Measurements from ENCODE around the gene CACNA1A.
A peak's percentile ranks its signal among the peaks of the same experiment; 100 is the strongest.
"Not testable (repeated sequence)": the region's sequence is repeated elsewhere in the genome, so short reads cannot be mapped to it uniquely, and the experiment has no call there.

The CACNA1A gene

GRCh38 chr19:13429563-13429962 lies 76.7 kb downstream of the CACNA1A start:
- no peak for DNase-seq (ENCODE audit: low read depth)
- no peak for TF ChIP-seq CTCF (IDR thresholded peaks at IDR 0.05; ENCODE audit: low read length, missing control alignments)

GRCh38 chr19:13428352-13428751 lies 77.9 kb downstream of the CACNA1A start:
- peak; percentile 69 for TF ChIP-seq CTCF (IDR thresholded peaks at IDR 0.05; ENCODE audit: low read length, missing control alignments)
- peak; percentile 38 for DNase-seq (ENCODE audit: low read depth)
- no peak overlapping the region for H3K4me3 ChIP-seq (replicated peaks; ENCODE audit: low read depth, low read length)

More at GRCh38 chr19:13429563-13429962, 76.7 kb downstream of the CACNA1A start:
- no peak overlapping the region for H3K4me3 ChIP-seq (replicated peaks; ENCODE audit: low read depth, low read length)

- no peak for DNase-seq (ENCODE audit: low read depth)
- no peak for TF ChIP-seq CTCF (IDR thresholded peaks at IDR 0.05; ENCODE audit: low read length, missing control alignments)
- H3K4me3 ChIP-seq (replicated peaks; ENCODE audit: low read depth, low read length) = no peak overlapping the region
These were observed 78.8 kb downstream of the CACNA1A start for GRCh38 chr19:13427273-13428051.

DNA sequence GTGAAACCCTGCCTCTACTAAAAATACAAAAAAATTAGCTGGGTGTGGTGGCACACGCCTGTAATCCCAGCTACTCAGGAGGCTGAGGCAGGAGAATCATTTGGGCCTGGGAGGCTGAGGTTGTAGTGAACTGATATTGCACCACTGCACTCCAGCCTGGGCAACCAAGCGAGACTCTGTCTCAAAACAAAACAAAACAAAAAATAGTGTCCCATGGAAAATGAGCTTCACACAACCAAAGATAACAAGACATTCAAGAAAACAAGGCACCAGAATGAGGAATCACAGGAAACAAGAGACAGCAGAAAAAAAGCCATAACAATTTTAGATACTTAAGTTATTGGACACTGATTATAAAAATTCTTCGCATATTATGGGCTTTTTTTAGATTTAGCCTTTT lies 80.4 kb downstream of the CACNA1A start:
- DNase-seq (ENCODE audit: low read depth); H3K4me3 ChIP-seq (replicated peaks; ENCODE audit: low read depth, low read length): not testable (repeated sequence)

- H3K4me3 ChIP-seq (replicated peaks; ENCODE audit: low read depth, low read length) = no peak overlapping the region
- DNase-seq (ENCODE audit: low read depth) = no peak
- TF ChIP-seq CTCF (IDR thresholded peaks at IDR 0.05; ENCODE audit: low read length, missing control alignments) = no peak
These were observed 81.1 kb downstream of the CACNA1A start for GRCh38 chr19:13425151-13425550.

DNA sequence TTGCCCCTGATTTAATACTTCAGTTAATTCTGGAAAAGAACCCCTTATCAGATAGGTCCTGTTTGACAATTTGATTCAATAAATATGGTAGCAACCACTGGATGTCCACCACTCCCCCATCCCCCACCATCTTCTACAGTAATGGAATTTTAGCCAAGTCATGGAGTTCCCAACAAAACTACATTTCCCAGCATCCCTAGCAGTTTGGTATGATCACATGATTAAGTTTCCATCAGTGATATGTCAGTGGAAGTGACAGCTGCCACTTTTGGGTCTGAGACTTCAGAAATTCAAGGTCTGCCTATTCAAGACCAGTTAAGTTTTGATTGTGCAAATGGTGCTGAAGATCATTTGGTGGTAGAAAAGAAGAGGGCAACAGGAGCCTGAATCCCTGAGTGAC lies 85.5 kb downstream of the CACNA1A start:
- no peak for TF ChIP-seq CTCF (IDR thresholded peaks at IDR 0.05; ENCODE audit: low read length, missing control alignments)
- no peak for DNase-seq (ENCODE audit: low read depth)
- no peak overlapping the region for H3K4me3 ChIP-seq (replicated peaks; ENCODE audit: low read depth, low read length)

- H3K4me3 ChIP-seq (replicated peaks; ENCODE audit: low read depth, low read length) = no peak overlapping the region
- no peak for DNase-seq (ENCODE audit: low read depth)
- no peak for TF ChIP-seq CTCF (IDR thresholded peaks at IDR 0.05; ENCODE audit: low read length, missing control alignments)
These were observed 89.2 kb downstream of the CACNA1A start for GRCh38 chr19:13417054-13417453.
